ENCODE data around the gene DLG2. TPM values are rescaled to one million over a fixed set of nuclear protein-coding genes. Genes with fewer than 3 reads are reported as not detected.

DLG2 gene
- total RNA-seq, 3 donors from 2014 or later (not counting 1 experiment from before 2014, with no cell fraction given) = 1.7 to 2.9 (median 2.2) TPM

- TF ChIP-seq CTCF (IDR thresholded peaks at IDR 0.05) = no peak
- no peak for ATAC-seq
Measured at GRCh38 chr11:84396521-84396920, 1230.6 kb downstream of the DLG2 start.

GRCh38 chr11:84390441-84391078 lies 1236.6 kb downstream of the DLG2 start:
- no peaks in the 10 kb centered on the region for H3K4me1 Mint-ChIP-seq
- WGBS (ENCODE audit: insufficient coverage) = 91% methylated on average over 5 of the region's 6 CpGs

More at GRCh38 chr11:84396521-84396920, 1230.6 kb downstream of the DLG2 start:
- no peaks in the 10 kb centered on the region for H3K4me1 Mint-ChIP-seq
- no peaks in the 10 kb centered on the region for H3K36me3 Mint-ChIP-seq
- H3K9me3 Mint-ChIP-seq = peaks cover 6% of the 10 kb centered on the region in 2 donors
- 92% methylated on average over 2 of the region's 3 CpGs for WGBS (ENCODE audit: insufficient coverage)
- intact Hi-C loops (cut with micrococcal nuclease) = no loop called here
- Histone ChIP-seq H3K9me3 (ENCODE audit: control insufficient read depth, insufficient read depth, low read length) (no peaks in the 10 kb centered on the region), H3K4me1 (ENCODE audit: control insufficient read depth, insufficient read depth, low read length) (no peaks in the 10 kb centered on the region), H3K36me3 (ENCODE audit: control insufficient read depth, insufficient read depth, low read length) (no peaks in the 10 kb centered on the region), H3K27ac (ENCODE audit: low read length) (no peak overlapping the region), H3K4me3 (ENCODE audit: low read length) (no peak overlapping the region), H3K27me3 (ENCODE audit: control insufficient read depth, insufficient read depth, low read length) (no peaks in the 10 kb centered on the region)
- no peak for DNase-seq
- H3K27ac Mint-ChIP-seq = no peak overlapping the region
- no peak overlapping the region for H3K4me3 Mint-ChIP-seq
- H3K27me3 Mint-ChIP-seq (ENCODE audit: low read depth in 2 of 2) = no peaks in the 10 kb centered on the region

GRCh38 chr11:84389696-84390095 lies 1237.4 kb downstream of the DLG2 start:
- DNase-seq = no peak
- intact Hi-C loops (cut with micrococcal nuclease) = no loop called here
- Histone ChIP-seq H3K4me3 (ENCODE audit: low read length) (no peak overlapping the region), H3K27me3 (ENCODE audit: control insufficient read depth, insufficient read depth, low read length) (no peaks in the 10 kb centered on the region), H3K27ac (ENCODE audit: low read length) (no peak overlapping the region), H3K36me3 (ENCODE audit: control insufficient read depth, insufficient read depth, low read length) (no peaks in the 10 kb centered on the region), H3K9me3 (ENCODE audit: control insufficient read depth, insufficient read depth, low read length) (no peaks in the 10 kb centered on the region), H3K4me1 (ENCODE audit: control insufficient read depth, insufficient read depth, low read length) (no peaks in the 10 kb centered on the region)
- Mint-ChIP-seq H3K9me3 (peaks cover under 1 to 7% of the 10 kb centered on the region in 2 donors), H3K36me3 (no peaks in the 10 kb centered on the region), H3K4me1 (no peaks in the 10 kb centered on the region), H3K4me3 (no peak overlapping the region), H3K27ac (no peak overlapping the region), H3K27me3 (ENCODE audit: low read depth in 2 of 2) (no peaks in the 10 kb centered on the region)
- no peak for TF ChIP-seq CTCF (IDR thresholded peaks at IDR 0.05)
- ATAC-seq = no peak

More at GRCh38 chr11:84390441-84391078, 1236.6 kb downstream of the DLG2 start:
- Mint-ChIP-seq H3K36me3 (no peaks in the 10 kb centered on the region), H3K9me3 (peaks cover 3 to 9% of the 10 kb centered on the region in 2 donors), H3K27me3 (ENCODE audit: low read depth in 2 of 2) (no peaks in the 10 kb centered on the region), H3K27ac (no peak overlapping the region), H3K4me3 (no peak overlapping the region)
- Histone ChIP-seq H3K4me1 (ENCODE audit: control insufficient read depth, insufficient read depth, low read length) (no peaks in the 10 kb centered on the region), H3K36me3 (ENCODE audit: control insufficient read depth, insufficient read depth, low read length) (no peaks in the 10 kb centered on the region), H3K27me3 (ENCODE audit: control insufficient read depth, insufficient read depth, low read length) (no peaks in the 10 kb centered on the region), H3K4me3 (ENCODE audit: low read length) (no peak overlapping the region), H3K27ac (ENCODE audit: low read length) (no peak overlapping the region), H3K9me3 (ENCODE audit: control insufficient read depth, insufficient read depth, low read length) (no peaks in the 10 kb centered on the region)
- intact Hi-C loops (cut with micrococcal nuclease) = no loop called here
- ATAC-seq (no peak), DNase-seq (no peak)
- TF ChIP-seq CTCF (IDR thresholded peaks at IDR 0.05) = no peak

- Histone ChIP-seq H3K4me1 (ENCODE audit: control insufficient read depth, insufficient read depth, low read length) (no peaks in the 10 kb centered on the region), H3K4me3 (ENCODE audit: low read length) (no peak overlapping the region), H3K36me3 (ENCODE audit: control insufficient read depth, insufficient read depth, low read length) (no peaks in the 10 kb centered on the region), H3K9me3 (ENCODE audit: control insufficient read depth, insufficient read depth, low read length) (no peaks in the 10 kb centered on the region), H3K27ac (ENCODE audit: low read length) (no peak overlapping the region), H3K27me3 (ENCODE audit: control insufficient read depth, insufficient read depth, low read length) (no peaks in the 10 kb centered on the region)
- Mint-ChIP-seq H3K27me3 (ENCODE audit: low read depth in 2 of 2) (no peaks in the 10 kb centered on the region), H3K36me3 (no peaks in the 10 kb centered on the region), H3K4me3 (no peak overlapping the region), H3K27ac (no peak overlapping the region), H3K4me1 (no peaks in the 10 kb centered on the region), H3K9me3 (peaks cover 0 to 3% of the 10 kb centered on the region in 2 donors)
- intact Hi-C loops (cut with micrococcal nuclease) = no loop called here
- DNase-seq = peak in 1 of 2 donors; percentile 21
- peak; percentile 57 for TF ChIP-seq CTCF (IDR thresholded peaks at IDR 0.05)
- ATAC-seq = no peak
Measured at GRCh38 chr11:84384731-84385130, 1242.4 kb downstream of the DLG2 start.
